ENCODE measurements around the gene OR2V2.
A peak's percentile ranks its signal among the peaks of the same experiment; 100 is the strongest.
"Not testable (repeated sequence)": the region's sequence is repeated elsewhere in the genome, so short reads cannot be mapped to it uniquely, and the experiment has no call there.

OR2V2 gene, protein sequence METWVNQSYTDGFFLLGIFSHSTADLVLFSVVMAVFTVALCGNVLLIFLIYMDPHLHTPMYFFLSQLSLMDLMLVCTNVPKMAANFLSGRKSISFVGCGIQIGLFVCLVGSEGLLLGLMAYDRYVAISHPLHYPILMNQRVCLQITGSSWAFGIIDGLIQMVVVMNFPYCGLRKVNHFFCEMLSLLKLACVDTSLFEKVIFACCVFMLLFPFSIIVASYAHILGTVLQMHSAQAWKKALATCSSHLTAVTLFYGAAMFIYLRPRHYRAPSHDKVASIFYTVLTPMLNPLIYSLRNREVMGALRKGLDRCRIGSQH

GRCh38 chr5:181146927-181147636, at the start of gene OR2V2:
TSS of gene OR2V2 (plus strand) at chr5:181147586. CDS start at chr5:181154943, 7,357 bp downstream.
- DNase-seq (ENCODE audit: low spot score), result not testable (repeated sequence)

- DNase-seq (ENCODE audit: low spot score), result not testable (repeated sequence)
Observed at GRCh38 chr5:181097759-181098491, 49.5 kb upstream of the OR2V2 start.

GRCh38 chr5:181098762-181099601, 48.4 kb upstream of the OR2V2 start:
- peak; percentile 36 for DNase-seq (ENCODE audit: low spot score)

- peak; percentile 23 for DNase-seq (ENCODE audit: low spot score)
Observed at GRCh38 chr5:181099602-181100086, 47.7 kb upstream of the OR2V2 start.

- DNase-seq (ENCODE audit: low spot score), result peak; percentile 56
Observed at GRCh38 chr5:181100121-181100875, 47.1 kb upstream of the OR2V2 start.

DNA sequence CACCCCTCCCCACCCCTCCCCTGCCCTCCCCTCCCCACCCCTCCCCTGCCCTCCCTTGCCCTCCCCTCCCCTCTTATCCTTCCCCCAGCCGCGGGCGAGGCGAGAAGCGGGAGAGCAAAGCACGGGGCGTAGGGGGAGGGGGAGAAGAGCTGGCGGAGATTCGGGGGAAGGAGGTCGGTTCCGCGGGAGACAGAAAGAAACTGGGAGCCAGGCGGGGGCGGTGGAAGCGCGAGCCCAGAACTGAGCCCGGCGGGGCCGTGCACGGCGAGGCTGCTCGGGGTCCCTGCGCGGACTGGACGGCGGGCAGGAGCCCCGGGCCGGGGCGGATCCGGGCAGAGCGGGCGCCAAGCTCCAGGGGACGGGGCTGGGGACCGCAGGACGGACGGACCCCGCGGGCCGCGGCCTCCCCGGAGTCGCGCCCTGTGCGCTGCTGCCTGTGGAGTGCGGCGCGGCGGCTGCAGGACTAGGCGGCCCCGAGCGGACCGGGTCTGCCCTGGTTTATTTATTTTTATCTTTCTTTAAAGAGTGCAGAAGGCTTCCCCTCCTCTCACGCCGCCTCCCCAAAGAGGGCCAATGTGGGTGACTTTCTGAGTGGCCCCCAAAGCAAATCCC, 46.2 kb upstream of the OR2V2 start:
- DNase-seq (ENCODE audit: low spot score), result not testable (repeated sequence)

DNA sequence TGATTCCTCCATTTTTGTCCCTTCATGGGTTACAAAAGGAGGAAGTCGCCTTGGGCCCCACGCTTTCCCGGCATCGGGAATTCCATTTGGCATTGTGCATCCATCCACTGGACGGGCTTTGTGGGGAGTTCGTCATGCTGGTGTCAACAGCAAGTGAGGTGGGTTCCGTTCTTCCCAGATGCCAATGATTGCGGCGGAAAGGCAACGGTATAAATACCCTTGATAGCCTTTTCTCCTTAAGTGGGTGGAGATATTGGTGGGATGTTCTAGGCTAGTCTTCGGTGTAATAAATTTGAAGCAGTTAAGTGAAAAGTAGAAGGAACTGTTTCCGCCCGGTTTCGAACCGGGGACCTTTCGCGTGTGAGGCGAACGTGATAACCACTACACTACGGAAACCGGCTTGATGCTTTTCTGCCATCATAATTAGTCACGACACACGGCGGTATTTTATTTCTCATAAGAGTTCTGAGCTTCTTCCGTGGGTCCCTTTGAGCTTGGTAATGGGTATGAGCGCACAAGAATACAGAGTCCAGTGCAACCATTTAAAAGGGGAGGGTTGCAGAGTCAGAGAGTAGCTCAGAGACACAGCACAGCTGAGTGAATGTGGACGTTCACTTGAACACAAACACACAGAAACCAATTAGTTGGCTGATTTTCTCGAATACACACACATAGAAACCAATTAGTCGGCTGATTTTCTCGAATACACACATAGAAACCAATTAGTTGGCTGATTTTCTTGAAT, 45.3 kb upstream of the OR2V2 start:
- not testable (repeated sequence) for DNase-seq (ENCODE audit: low spot score)

GRCh38 chr5:181104259-181104568, 43.2 kb upstream of the OR2V2 start:
- not testable (repeated sequence) for DNase-seq (ENCODE audit: low spot score)

DNA sequence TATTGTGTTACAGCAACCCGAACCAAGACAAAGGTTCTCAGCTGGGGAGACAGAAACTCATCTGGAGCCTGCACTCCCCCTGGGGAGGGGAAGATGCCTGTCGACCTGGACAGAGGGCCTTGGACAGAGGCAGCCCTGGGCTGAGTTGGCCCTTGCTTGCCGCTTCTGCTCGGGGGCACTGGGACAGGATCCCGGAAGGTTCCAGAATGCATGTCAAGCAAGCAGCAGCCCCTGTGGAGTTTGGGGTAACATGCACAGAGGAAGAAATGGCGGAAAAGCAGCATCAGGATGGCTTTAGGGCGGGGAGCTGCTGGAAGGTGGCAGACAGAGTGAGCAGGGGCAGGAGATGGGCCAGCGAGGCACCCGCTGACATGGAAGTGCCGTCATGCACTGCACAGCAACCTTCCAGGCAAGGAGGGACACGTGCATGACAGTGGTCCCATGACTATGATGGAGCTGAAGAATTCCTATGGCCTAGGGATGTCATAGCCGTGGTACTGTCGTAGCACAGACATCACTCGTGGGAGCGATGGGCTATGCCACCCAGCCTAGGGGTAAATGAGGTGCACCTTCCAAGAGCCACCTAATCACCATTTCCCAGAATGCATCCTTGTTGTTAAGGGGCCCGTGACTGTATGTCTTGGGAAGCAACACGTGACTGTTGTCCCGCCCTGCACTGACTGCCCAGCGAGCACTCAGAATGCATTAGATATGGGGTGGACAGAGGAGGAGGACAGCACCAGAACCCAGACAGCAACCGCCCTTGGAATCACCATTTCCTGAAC, 42.6 kb upstream of the OR2V2 start:
- DNase-seq (ENCODE audit: low spot score), result not testable (repeated sequence)

DNA sequence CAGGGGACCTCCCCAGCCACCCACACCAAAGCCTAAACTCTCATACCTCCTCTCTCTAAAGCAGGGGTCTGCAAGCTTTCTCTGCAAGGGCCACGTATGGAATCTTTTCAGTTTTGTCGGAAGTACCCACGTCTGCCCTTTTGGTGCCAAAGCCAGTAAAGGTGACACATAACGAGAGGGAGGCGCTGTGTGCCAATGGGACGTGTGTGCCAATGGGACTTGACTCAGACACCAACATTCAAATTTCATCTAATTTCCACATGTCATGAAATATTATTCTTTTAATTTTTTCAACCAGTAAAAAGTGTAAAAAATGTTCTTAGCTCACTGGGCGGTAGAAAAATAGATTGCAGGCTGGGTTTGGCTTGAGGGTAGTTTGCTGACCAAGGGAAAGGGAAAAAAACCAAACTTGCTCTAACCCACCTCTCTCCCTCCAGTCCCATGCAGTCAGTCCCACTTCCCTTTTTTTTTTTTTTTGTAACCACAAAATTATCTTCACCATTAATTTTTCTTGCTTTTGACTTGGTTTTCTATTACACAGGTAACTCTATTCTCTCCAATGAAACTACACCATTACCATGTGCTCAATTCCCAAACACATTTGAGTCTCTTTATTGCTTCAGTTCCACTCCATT, 41.9 kb upstream of the OR2V2 start:
- DNase-seq (ENCODE audit: low spot score), result no peak

DNA sequence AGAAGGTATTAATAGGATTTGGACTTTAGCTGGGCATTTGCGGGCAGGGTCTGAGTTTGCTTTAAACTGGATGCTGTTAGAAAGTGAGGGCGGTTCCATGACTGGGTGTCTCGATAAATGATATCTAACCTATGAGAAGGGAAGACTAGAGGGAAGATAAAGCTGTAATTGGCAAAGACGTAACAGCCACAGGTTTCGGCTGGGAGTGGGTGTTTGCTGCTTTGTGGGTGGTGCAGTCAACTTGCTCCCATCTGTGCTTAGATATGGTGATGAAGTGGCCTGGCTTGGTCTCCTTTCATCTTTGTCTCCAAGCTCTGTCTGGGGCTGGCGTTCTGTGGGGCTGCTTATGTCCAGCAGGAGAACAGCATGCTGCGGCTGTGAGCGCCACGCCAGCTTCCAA, 39.7 kb upstream of the OR2V2 start:
- no peak for DNase-seq (ENCODE audit: low spot score)

DNA sequence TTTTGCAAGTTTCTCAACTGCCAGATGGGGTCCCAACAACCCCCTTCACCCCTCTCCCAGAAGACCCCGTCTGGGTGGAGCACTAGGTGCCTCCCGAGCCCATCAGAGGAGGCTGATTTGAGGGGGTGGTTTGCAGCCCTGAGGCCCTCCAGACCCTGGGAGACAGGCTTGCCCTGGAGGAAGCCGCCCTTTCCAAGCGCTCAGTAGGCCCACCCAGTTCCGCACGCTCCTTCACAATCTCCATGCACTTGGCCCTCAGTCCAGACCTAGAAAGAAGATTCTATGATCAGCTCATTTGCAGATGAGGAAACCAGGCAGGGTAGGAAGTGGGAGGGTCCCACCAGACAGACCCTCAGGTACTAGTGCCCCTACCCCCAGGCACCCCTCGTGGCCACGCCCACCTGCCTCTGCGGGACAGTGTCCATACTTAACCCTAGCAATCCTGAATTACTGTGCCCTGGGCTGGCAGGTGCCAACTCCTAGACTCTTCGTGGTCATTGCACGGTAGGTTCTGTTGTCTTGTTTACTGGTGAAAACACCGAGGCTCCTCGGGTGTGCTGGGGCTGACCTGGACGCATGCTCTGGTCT, 38.7 kb upstream of the OR2V2 start:
- no peak for DNase-seq (ENCODE audit: low spot score)

DNA sequence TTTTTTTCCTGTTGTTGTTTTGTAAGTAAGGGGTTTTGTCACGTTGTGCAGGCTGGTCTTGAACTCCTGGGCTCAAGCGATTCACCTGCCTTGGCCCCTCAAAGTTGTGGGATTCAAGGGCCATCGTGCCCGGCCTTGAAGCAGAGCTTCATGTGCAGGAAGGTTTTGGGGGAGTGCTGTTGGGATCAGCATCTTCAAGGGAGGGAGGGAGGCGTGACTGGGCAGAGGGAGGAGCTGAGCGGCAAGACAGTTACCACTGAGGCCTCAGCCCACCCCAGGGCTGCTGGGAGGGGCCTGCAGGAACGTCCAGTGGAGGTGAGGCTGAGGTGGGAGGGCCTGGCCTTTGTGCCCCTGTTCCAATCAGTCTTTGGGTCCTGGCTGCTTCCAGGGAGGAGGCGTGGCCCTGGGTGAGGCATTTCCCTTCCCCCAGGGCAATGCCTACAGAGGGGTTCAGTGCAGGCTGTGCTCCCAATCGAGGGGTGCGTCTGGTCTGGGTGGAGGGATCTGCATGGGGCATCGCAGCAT, 37.8 kb upstream of the OR2V2 start:
- DNase-seq (ENCODE audit: low spot score), result no peak

DNA sequence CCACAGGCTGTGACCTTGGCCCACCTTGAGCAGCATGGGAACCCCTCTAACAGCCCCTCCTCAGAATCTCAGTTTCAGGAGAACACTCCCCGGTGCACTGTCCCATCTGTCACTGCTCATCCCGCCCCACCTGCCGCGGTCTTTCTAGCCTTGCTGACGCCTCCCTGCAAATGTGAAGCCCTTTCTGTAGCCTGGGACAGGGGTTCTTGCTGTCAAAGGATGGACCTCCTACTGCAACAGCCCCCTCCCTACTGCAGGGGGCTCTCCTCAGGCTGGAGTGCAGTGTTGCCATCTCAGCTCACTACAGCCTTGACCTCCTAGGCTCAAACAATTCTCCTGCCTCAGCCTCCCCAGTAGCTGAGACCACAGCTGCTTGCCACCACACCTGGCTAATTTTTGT, 36.4 kb upstream of the OR2V2 start:
- no peak for DNase-seq (ENCODE audit: low spot score)

GRCh38 chr5:181112476-181112875, 34.9 kb upstream of the OR2V2 start:
- DNase-seq (ENCODE audit: low spot score), result no peak

DNA sequence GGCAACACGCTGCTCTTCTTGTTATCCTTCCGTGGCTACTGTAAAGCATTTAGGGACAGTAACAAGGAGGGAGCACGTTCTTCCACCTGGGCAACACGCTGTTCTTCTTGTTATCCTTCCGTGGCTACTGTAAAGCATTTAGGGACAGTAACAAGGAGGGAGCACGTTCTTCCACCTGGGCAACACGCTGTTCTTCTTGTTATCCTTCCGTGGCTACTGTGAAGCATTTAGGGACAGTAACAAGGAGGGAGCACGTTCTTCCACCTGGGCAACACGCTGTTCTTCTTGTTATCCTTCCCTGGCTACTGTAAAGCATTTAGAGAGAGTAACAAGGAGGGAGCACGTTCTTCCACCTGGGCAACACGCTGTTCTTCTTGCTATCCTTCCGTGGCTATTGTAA, 33.8 kb upstream of the OR2V2 start:
- DNase-seq (ENCODE audit: low spot score), result not testable (repeated sequence)

DNA sequence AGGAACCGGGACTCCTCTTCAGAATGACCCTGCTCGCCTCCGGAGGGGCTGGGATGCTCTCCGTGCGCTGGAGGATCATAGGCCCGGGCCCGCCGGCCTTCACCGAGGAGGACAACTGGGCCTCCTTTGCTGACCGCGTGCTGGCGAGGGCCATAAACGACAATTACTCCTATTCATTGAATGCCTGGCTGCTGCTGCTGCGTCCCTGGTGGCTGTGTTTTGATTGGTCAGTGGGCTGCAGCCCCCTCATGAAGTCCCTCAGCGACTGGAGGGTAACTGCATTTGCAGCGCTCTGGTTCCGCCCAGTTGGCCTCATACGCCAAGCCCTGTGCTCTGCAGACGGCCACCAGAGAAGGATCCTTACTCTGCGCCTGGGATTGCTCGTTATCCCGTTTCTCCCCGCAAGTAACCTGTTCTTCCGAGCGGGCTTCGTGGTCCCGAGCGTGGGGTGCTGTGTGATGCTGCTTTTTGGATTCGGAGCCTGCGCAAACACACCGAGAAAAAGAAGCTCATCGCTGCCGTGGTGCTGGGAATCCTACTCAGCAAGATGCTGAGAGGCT, 33.0 kb upstream of the OR2V2 start:
- no peak for DNase-seq (ENCODE audit: low spot score)

All from cerebellar cortex (tissue), 1 donor.